Osteoblast (primary cell): ENCODE measurements around the gene NTMT1. TPM values are rescaled to one million over a fixed set of nuclear protein-coding genes. Genes with fewer than 3 reads are reported as not detected.

Source experiments
- DNase-seq: peaks from one replicate; pipeline ENCODE4 v3.0.0; 2011; ENCODE audit warnings: low spot score, mixed read lengths; ENCODE audit not compliant: insufficient read length; ENCODE audit errors: missing footprints
- H2AFZ ChIP-seq: 2 replicates; pipeline ENCODE4 v1.6.0; 2011; ENCODE audit warnings: mild to moderate bottlenecking, low read length
- H3K27ac ChIP-seq: 2 replicates; pipeline ENCODE4 v1.5.1; 2011; ENCODE audit warnings: mild to moderate bottlenecking, low read depth, low read length, moderate library complexity
- H3K27me3 ChIP-seq: 2 replicates; pipeline ENCODE4 v1.6.0; 2012; ENCODE audit warnings: mild to moderate bottlenecking, control low read depth, inconsistent platforms, low read length, moderate library complexity; ENCODE audit not compliant: insufficient read depth
- H3K36me3 ChIP-seq: 2 replicates; pipeline ENCODE4 v1.5.1; 2011; ENCODE audit warnings: mild to moderate bottlenecking, low read length, control low read depth, moderate library complexity; ENCODE audit not compliant: insufficient read depth
- H3K4me1 ChIP-seq: 2 replicates; pipeline ENCODE4 v1.5.1; 2011; ENCODE audit warnings: mild to moderate bottlenecking, low read length, control low read depth, moderate library complexity; ENCODE audit not compliant: insufficient read depth
- H3K4me2 ChIP-seq: 2 replicates; pipeline ENCODE4 v1.6.0; 2011; ENCODE audit warnings: mild to moderate bottlenecking, low read length; ENCODE audit not compliant: insufficient read depth
- H3K4me3 ChIP-seq: fragments of 200-600 bp; sonication (generic); 3 replicates; pipeline ENCODE4 v1.5.1; 2012; ENCODE audit warnings: mild to moderate bottlenecking, low read length, inconsistent platforms; ENCODE audit not compliant: insufficient read depth
- H3K79me2 ChIP-seq: 2 replicates; pipeline ENCODE4 v1.6.0; 2012; ENCODE audit warnings: mild to moderate bottlenecking, low read length, control low read depth, inconsistent platforms; ENCODE audit not compliant: insufficient read depth
- H3K9me3 ChIP-seq: 2 replicates; pipeline ENCODE4 v1.5.1; 2011; ENCODE audit warnings: low read depth, low read length, control low read depth
- H4K20me1 ChIP-seq: 2 replicates; pipeline ENCODE4 v1.6.0; 2012; ENCODE audit warnings: mild to moderate bottlenecking, low read length, control low read depth; ENCODE audit not compliant: insufficient read depth
- total RNA-seq: library from RNA; depleted of rRNA; stranded (reverse); fragments of >200 nt; gene quantifications from 2 replicates; pipeline ENCODE4 v1.2.3, GENCODE V29; 2012
- TF ChIP-seq, protein P1 (sequence below): IDR thresholded peaks from 2 replicates; pipeline ENCODE4 v1.5.1; 2011; ENCODE audit warnings: mild to moderate bottlenecking, low read depth, low read length, moderate library complexity; ENCODE audit errors: extremely low read depth

The NTMT1 gene
- total RNA-seq, 1 donor, result 26.4 TPM

DNA sequence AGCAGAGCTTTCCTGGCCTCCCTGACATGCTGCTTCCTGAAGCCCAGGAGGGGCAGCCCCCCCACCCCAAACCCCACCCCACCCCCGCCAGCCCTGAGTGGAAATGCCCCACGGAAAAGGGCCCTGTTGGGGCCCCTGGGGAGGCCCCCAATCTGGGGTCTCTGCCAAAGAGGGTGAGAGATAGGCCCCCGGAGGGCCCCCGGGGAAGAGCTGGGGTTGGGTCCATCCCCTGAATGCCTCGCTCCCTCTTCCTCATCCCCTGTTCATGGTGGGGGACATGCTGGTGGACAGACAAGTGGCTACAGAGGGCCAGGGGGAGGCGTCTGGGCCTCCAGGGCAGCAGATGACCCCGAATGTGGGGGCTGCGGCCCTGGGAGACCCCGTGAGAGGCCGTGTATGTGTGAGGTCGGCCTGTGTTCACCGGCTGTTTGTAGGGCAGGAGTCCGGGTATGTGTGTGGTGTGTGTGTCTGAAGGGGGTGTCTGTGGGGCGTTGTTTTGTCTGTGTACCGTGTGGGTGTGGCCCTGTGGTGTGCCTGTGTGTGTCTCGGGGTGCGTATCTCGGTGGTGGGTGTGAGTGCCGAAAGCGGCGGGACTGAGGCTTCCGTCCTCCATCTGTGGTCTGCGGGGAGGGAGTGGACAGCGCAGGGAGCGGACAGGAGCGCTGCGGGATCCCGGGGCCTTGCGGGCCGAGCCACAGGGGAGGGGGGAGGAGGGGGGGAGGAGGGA lies 16.3 kb upstream of the NTMT1 start:
- peak overlapping the region; percentile 64 for H3K4me2 ChIP-seq
- peak; percentile 96 for DNase-seq
- H4K20me1 ChIP-seq, result no peaks in the 10 kb centered on the region
- H2AFZ ChIP-seq, result peak overlapping the region; percentile 41
- H3K79me2 ChIP-seq, result no peaks in the 10 kb centered on the region
- H3K4me1 ChIP-seq, result peaks cover 21% of the 10 kb centered on the region
- peak overlapping the region; percentile 46 for H3K4me3 ChIP-seq
- H3K27ac ChIP-seq, result peak overlapping the region; percentile 51
- TF ChIP-seq, protein P1, sequence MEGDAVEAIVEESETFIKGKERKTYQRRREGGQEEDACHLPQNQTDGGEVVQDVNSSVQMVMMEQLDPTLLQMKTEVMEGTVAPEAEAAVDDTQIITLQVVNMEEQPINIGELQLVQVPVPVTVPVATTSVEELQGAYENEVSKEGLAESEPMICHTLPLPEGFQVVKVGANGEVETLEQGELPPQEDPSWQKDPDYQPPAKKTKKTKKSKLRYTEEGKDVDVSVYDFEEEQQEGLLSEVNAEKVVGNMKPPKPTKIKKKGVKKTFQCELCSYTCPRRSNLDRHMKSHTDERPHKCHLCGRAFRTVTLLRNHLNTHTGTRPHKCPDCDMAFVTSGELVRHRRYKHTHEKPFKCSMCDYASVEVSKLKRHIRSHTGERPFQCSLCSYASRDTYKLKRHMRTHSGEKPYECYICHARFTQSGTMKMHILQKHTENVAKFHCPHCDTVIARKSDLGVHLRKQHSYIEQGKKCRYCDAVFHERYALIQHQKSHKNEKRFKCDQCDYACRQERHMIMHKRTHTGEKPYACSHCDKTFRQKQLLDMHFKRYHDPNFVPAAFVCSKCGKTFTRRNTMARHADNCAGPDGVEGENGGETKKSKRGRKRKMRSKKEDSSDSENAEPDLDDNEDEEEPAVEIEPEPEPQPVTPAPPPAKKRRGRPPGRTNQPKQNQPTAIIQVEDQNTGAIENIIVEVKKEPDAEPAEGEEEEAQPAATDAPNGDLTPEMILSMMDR, result no peak
- no peaks in the 10 kb centered on the region for H3K27me3 ChIP-seq
- H3K36me3 ChIP-seq, result no peaks in the 10 kb centered on the region
- H3K9me3 ChIP-seq, result no peaks in the 10 kb centered on the region

DNA sequence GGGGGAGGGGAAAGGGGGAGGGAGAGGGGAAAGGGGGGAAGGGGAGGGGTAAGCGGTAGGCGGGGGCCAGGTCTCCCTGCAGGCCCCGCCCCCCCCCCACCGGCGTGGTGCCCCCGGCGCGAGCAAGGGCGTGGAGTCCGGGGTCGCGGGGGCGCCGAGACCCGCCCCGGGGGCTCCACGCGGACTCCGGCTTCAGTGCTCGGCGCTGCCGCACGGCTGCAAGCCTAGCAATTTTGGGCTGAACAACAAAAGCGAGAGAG lies 15.8 kb upstream of the NTMT1 start:
- no peak for DNase-seq
- no peaks in the 10 kb centered on the region for H3K27me3 ChIP-seq
- no peaks in the 10 kb centered on the region for H3K36me3 ChIP-seq
- TF ChIP-seq, protein P1, result no peak
- no peaks in the 10 kb centered on the region for H3K9me3 ChIP-seq
- no peaks in the 10 kb centered on the region for H4K20me1 ChIP-seq
- H3K4me2 ChIP-seq, result peak overlapping the region; percentile 100
- no peaks in the 10 kb centered on the region for H3K79me2 ChIP-seq
- H2AFZ ChIP-seq, result no peak overlapping the region
- peak overlapping the region; percentile 74 for H3K27ac ChIP-seq
- peak overlapping the region; percentile 82 for H3K4me3 ChIP-seq
- H3K4me1 ChIP-seq, result peaks cover 21% of the 10 kb centered on the region

DNA sequence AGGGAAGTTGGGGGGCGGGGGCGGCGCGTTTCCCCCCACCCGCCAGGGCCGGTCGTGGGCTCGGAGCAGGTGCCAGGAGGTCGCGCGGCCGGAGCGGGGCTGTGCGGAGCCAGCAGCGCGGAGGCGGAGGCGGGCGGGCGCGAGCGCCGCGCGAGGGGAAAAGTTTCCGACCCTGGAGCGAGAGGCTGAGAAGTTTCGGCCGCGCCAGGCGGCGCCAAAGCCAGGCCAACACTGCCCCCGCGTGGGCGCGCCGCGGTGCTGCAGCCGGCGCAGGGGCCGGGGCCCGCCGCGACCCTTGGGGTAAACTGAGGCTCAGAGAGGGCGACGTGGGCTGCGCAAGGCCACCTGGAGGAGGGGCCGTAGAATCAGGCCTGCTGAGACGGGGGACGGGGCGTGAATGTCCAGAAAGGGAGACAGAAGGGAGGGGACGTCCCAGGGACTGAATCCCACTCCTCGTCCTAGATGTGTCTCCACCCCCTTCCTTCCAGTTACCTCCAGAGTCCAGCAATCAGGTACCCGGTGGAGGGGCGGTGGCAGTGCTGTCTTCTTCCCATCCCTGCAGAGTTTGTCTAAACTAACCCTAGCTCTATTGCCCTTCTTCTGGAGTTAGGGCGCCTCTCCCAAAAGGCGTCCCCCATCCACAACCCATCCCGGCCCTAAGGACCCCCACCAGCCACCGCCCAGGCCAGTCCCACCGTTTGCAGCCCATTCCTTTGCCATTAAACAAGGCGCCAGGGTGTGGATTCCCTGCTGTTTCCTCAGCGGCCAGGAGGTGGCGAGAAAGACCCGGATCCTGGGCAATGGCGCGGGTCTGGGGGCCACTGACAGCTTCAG lies 15.3 kb upstream of the NTMT1 start:
- Histone ChIP-seq H3K4me2 (peak overlapping the region; percentile 100), H3K79me2 (no peaks in the 10 kb centered on the region), H4K20me1 (no peaks in the 10 kb centered on the region), H3K4me1 (peaks cover 21% of the 10 kb centered on the region), H3K27ac (peak overlapping the region; percentile 74), H3K27me3 (no peaks in the 10 kb centered on the region), H3K36me3 (no peaks in the 10 kb centered on the region), H3K9me3 (no peaks in the 10 kb centered on the region), H2AFZ (peak overlapping the region; percentile 91), H3K4me3 (peak overlapping the region; percentile 82)
- TF ChIP-seq, protein P1, result peak; percentile 64
- DNase-seq, result peak; percentile 99

DNA sequence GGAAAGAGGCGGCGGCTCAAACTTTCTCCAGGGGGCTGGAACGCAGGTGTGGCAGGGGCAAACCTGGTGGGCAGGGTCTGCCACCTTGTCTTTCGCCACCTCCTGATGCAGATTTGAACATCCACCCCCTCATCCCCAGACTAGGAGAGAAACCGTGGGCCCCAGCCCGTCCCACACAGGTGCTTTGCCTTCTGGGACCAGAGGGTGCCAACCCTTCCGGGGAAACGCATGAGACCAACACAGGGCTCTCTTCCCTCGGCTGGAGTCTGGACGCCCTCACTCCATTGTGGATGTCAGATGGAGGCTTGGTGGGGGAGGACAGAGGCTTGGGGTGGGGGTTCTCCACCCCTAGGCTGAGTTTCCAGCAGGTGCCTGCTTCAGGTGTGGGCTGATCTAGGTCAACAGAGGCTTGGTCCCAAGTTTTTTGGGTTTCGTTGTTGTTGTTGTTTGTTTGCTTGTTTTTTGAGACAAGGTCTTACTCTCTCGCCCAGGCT lies 14.6 kb upstream of the NTMT1 start:
- peak overlapping the region; percentile 91 for H2AFZ ChIP-seq
- H3K27ac ChIP-seq, result no peak overlapping the region
- H3K4me1 ChIP-seq, result peaks cover 21% of the 10 kb centered on the region
- no peaks in the 10 kb centered on the region for H4K20me1 ChIP-seq
- H3K79me2 ChIP-seq, result no peaks in the 10 kb centered on the region
- H3K36me3 ChIP-seq, result no peaks in the 10 kb centered on the region
- H3K4me2 ChIP-seq, result peak overlapping the region; percentile 100
- DNase-seq, result no peak
- peak overlapping the region; percentile 82 for H3K4me3 ChIP-seq
- TF ChIP-seq, protein P1, result no peak
- H3K9me3 ChIP-seq, result no peaks in the 10 kb centered on the region
- H3K27me3 ChIP-seq, result no peaks in the 10 kb centered on the region
